Endothelial cell of umbilical vein (primary cell): ENCODE data around the gene LCNL1. TPM values are rescaled to one million over a fixed set of nuclear protein-coding genes. Genes with fewer than 3 reads are reported as not detected.

Source experiments
- BruUV-seq: library from RNA; stranded (reverse); fragments of 400-500 nt; replicated peaks from 2 replicates; lab custom pipeline; 2021; lab: Mats Ljungman, UMichigan
- CTCF ChIA-PET: fragments of 300-600, 350-600 bp; sonication (Branson Sonifier 250); formaldehyde crosslinking; loops from one replicate; lab custom pipeline; 2021; ENCODE audit warnings: antibody characterized with exemption, inconsistent platforms; lab: Charles Lee
- POLR2A ChIA-PET: fragments of 300-600, 350-600 bp; sonication (Branson Sonifier 250); formaldehyde crosslinking; loops from one replicate; lab custom pipeline; 2021; ENCODE audit warnings: antibody characterized with exemption, inconsistent platforms; lab: Charles Lee
- DNase-seq: peaks from one replicate; pipeline ENCODE4 v3.0.0-alpha.2; 2011; ENCODE audit warnings: low read depth, low spot score
- FAIRE-seq: peaks from 2 replicates; lab custom pipeline; 2011; peaks lifted over from hg19 to GRCh38; lab: Jason Lieb, UNC
- H2AFZ ChIP-seq: 2 replicates; pipeline ENCODE4 v1.6.0; 2012; ENCODE audit warnings: low read depth, low read length, control low read depth, inconsistent platforms
- H3K27ac ChIP-seq: 2 replicates; pipeline ENCODE4 v1.5.1; 2011; ENCODE audit warnings: low read depth, mild to moderate bottlenecking, control low read depth, low read length, moderate library complexity; ENCODE audit not compliant: insufficient read depth
- H3K27me3 ChIP-seq, 2 experiments: 2 replicates each; pipeline versions ENCODE4 v1.6.0 to v1.6.1; 2011; ENCODE audit warnings: low read length in 2 of 2, mixed read lengths in 1 of 2; ENCODE audit not compliant: control insufficient read depth in 2 of 2, insufficient read depth in 2 of 2
- H3K36me3 ChIP-seq, 2 experiments: 2 replicates in 1 of 2; 3 replicates in 1 of 2; pipeline ENCODE4 v1.5.1; 2011; ENCODE audit warnings: low read length in 2 of 2, mild to moderate bottlenecking in 1 of 2, moderate library complexity in 1 of 2; ENCODE audit not compliant: control insufficient read depth in 2 of 2, insufficient read depth in 2 of 2; ENCODE audit errors: extremely low read depth in 1 of 2
- H3K4me1 ChIP-seq: 3 replicates; pipeline ENCODE4 v1.5.1; 2011; ENCODE audit warnings: mild to moderate bottlenecking, low read length; ENCODE audit not compliant: control insufficient read depth, insufficient read depth; ENCODE audit errors: extremely low read depth
- H3K4me2 ChIP-seq: 2 replicates; pipeline ENCODE4 v1.6.1; 2011; ENCODE audit warnings: low read length, control low read depth, mixed read lengths; ENCODE audit not compliant: insufficient read depth
- H3K4me3 ChIP-seq, 3 experiments: fragments of 200-600 bp in 1 of 3; sonication (generic), shearing (Covaris generic) in 1 of 3; replicated peaks in 1 of 3; 2 replicates each; pipeline ENCODE4 v1.5.1; 2011 to 2016; ENCODE audit warnings: control low read depth in 3 of 3, low read length in 3 of 3, mild to moderate bottlenecking in 2 of 3, inconsistent platforms in 1 of 3, low read depth in 1 of 3, moderate library complexity in 1 of 3; ENCODE audit not compliant: insufficient read depth in 1 of 3
- H3K79me2 ChIP-seq: 2 replicates; pipeline ENCODE4 v1.6.0; 2012; ENCODE audit warnings: low read length, inconsistent platforms; ENCODE audit not compliant: control insufficient read depth, insufficient read depth
- H3K9ac ChIP-seq: replicated peaks from 2 replicates; pipeline ENCODE3; 2011; ENCODE audit warnings: low read length, control low read depth; ENCODE audit not compliant: insufficient read depth; ENCODE audit errors: extremely low read depth
- H3K9me1 ChIP-seq: replicated peaks from 3 replicates; pipeline ENCODE4 v1.6.0; 2011; ENCODE audit warnings: mild to moderate bottlenecking, low read length; ENCODE audit not compliant: control insufficient read depth, insufficient read depth; ENCODE audit errors: extremely low read depth
- H3K9me3 ChIP-seq: replicated peaks from 2 replicates; pipeline ENCODE4 v1.5.1; 2012; ENCODE audit warnings: low read length, inconsistent platforms; ENCODE audit not compliant: control insufficient read depth, insufficient read depth
- H4K20me1 ChIP-seq: replicated peaks from 2 replicates; pipeline ENCODE3; 2011; ENCODE audit warnings: mild to moderate bottlenecking, low read length; ENCODE audit not compliant: control insufficient read depth, insufficient read depth; ENCODE audit errors: extremely low read depth
- EZH2 ChIP-seq: IDR thresholded peaks from 2 replicates; pipeline ENCODE4 v1.6.1; 2012; ENCODE audit warnings: borderline replicate concordance, low read depth, mild to moderate bottlenecking, moderate library complexity, low read length, inconsistent platforms; ENCODE audit not compliant: severe bottlenecking
- FOS ChIP-seq: IDR thresholded peaks from 2 replicates; pipeline ENCODE4 v1.6.1; 2011; ENCODE audit warnings: mild to moderate bottlenecking, low read length, moderate library complexity, borderline replicate concordance; ENCODE audit not compliant: insufficient read depth
- GATA2 ChIP-seq: IDR thresholded peaks from 2 replicates; pipeline ENCODE4 v1.7.0; 2011; ENCODE audit warnings: low read depth, mild to moderate bottlenecking, moderate library complexity, mixed read lengths, low read length; ENCODE audit not compliant: insufficient read length, insufficient read depth
- JUN ChIP-seq: IDR thresholded peaks from 2 replicates; pipeline ENCODE4 v1.6.1; 2011; ENCODE audit warnings: borderline replicate concordance, low read depth; ENCODE audit not compliant: insufficient read length, insufficient read depth
- POLR2A ChIP-seq: IDR thresholded peaks from 2 replicates; pipeline ENCODE4 v1.6.1; 2012; ENCODE audit warnings: low read depth, mild to moderate bottlenecking, control low read depth, low read length
- POLR2AphosphoS5 ChIP-seq: IDR thresholded peaks from 2 replicates; pipeline ENCODE4 v1.6.1; 2012; ENCODE audit warnings: low read depth, mild to moderate bottlenecking, control low read depth, low read length, moderate library complexity; ENCODE audit not compliant: insufficient read depth
- dilution Hi-C: fragments of 300-500 bp; cut with MboI; formaldehyde crosslinking; loops from one replicate; pipeline ENCODE4 v1.15.0; 2019; ENCODE audit warnings: low sequenced_read_pairs; ENCODE audit not compliant: extremely low pct_ligation_motif_present
- intact Hi-C: fragments of 100-400 bp; cut with micrococcal nuclease; formaldehyde crosslinking; loops from one replicate; pipeline ENCODE4 v1.10.0; 2022
- polyA plus RNA-seq, 4 experiments: library from polyadenylated mRNA; depleted of rRNA in 3 of 4; stranded (reverse) in 3 of 4; unstranded in 1 of 4; fragments of >200 nt; gene quantifications; 2 replicates each; pipeline versions ENCODE4 v1.2.1 to v1.2.3, GENCODE V29; 2011 to 2012; ENCODE audit warnings: missing spikeins in 1 of 4
- total RNA-seq: library from RNA; stranded (reverse); gene quantifications from 2 replicates; pipeline ENCODE4 v1.2.3, GENCODE V29; 2021
- TF ChIP-seq, protein P1 (sequence below): IDR thresholded peaks from 2 replicates; pipeline ENCODE4 v1.6.1; 2011; ENCODE audit not compliant: insufficient read depth, insufficient read length
- TF ChIP-seq, protein P2 (sequence below), 2 donors: IDR thresholded peaks; 1 replicate in 1 of 2; 2 replicates in 1 of 2; pipeline ENCODE4 v1.5.1; 2011; ENCODE audit warnings: low read length in 2 of 2, mild to moderate bottlenecking in 2 of 2, moderate library complexity in 2 of 2, control low read depth in 1 of 2, inconsistent platforms in 1 of 2, low read depth in 1 of 2; ENCODE audit not compliant: insufficient read depth in 1 of 2; ENCODE audit errors: extremely low read depth in 1 of 2

LCNL1 gene
- total and polyA plus RNA-seq, 2 donors (not counting 3 experiments of a cell fraction or from before 2014, with no cell fraction given), result not detected

DNA sequence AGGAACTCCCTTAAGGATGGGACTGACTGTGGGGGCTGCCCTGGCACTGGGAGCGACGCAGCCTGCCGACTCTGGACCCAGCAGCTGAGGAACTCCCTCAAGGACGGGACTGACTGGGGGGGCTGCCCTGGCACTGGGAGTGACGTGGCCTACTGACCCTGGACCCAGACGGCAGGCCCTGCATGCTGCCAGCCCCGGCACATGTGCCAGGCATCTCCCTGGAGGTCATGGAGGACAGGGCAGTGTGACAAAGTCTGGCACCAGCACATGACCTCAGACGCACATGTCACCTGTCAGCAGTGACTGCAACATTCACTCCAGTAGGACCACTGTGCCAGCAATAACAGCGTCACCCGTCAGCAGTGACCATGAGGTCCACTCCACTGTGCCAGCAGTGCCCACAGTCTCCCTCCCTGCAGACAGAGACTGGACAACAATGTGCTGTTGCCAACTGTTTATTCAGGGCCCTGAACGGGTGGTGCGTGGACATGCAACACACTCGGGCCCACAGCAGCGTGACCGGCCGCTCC is 42.7 kb upstream of the LCNL1 start:
- FAIRE-seq, result no peak
- peaks cover 2 to 31% of the 10 kb centered on the region in 2 experiments for H3K36me3 ChIP-seq

More for the DNA sequence above, 42.7 kb upstream of the LCNL1 start:
- Histone ChIP-seq H3K9me3 (no peaks in the 10 kb centered on the region), H3K27me3 (no peaks in the 10 kb centered on the region), H3K27ac (no peak overlapping the region), H2AFZ (no peak overlapping the region), H3K4me2 (no peak overlapping the region), H3K9ac (no peak overlapping the region), H4K20me1 (no peaks in the 10 kb centered on the region), H3K79me2 (peaks cover 26% of the 10 kb centered on the region), H3K9me1 (no peaks in the 10 kb centered on the region), H3K4me1 (no peaks in the 10 kb centered on the region), H3K4me3 (no peak overlapping the region)
- dilution Hi-C loops, result loop anchor here (25.0 kb wide), 1 partner anchor 128 kb away; the partner anchor contains the start of gene RABL6
- BruUV-seq, result no TSS peak
- POLR2A ChIA-PET, result interaction anchor here (0.7 kb wide), 1 partner anchor 22 kb away, joined by 6 read pairs; no protein-coding TSS in a partner anchor
- CTCF ChIA-PET, result interaction anchor here (1.2 to 1.4 kb wide), 2 partner anchors 20 to 44 kb away, joined by 3 read pairs; no protein-coding TSS in a partner anchor
- no peak for DNase-seq
- intact Hi-C loops, result loop anchor here (5.0 kb wide), 2 partner anchors 53 to 73 kb away; partner anchors contain the start of genes EDF1 and TRAF2
- TF ChIP-seq JUN (no peak), POLR2AphosphoS5 (no peak), EZH2 (no peak), FOS (no peak), GATA2 (no peak), POLR2A (no peak)
- TF ChIP-seq, protein P1, sequence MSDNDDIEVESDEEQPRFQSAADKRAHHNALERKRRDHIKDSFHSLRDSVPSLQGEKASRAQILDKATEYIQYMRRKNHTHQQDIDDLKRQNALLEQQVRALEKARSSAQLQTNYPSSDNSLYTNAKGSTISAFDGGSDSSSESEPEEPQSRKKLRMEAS, result no peak
- TF ChIP-seq, protein P2, sequence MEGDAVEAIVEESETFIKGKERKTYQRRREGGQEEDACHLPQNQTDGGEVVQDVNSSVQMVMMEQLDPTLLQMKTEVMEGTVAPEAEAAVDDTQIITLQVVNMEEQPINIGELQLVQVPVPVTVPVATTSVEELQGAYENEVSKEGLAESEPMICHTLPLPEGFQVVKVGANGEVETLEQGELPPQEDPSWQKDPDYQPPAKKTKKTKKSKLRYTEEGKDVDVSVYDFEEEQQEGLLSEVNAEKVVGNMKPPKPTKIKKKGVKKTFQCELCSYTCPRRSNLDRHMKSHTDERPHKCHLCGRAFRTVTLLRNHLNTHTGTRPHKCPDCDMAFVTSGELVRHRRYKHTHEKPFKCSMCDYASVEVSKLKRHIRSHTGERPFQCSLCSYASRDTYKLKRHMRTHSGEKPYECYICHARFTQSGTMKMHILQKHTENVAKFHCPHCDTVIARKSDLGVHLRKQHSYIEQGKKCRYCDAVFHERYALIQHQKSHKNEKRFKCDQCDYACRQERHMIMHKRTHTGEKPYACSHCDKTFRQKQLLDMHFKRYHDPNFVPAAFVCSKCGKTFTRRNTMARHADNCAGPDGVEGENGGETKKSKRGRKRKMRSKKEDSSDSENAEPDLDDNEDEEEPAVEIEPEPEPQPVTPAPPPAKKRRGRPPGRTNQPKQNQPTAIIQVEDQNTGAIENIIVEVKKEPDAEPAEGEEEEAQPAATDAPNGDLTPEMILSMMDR (IDR thresholded peaks at IDR 0.05; ENCODE audit: extremely low read depth in 1 of 2, insufficient read depth in 1 of 2, low read depth in 1 of 2, low read length in 2 of 2), result no peak
